IPS DF 6.9 (cell line): ENCODE data around the gene PSMB9.

Source experiments
- DNase-seq: peaks from one replicate; pipeline ENCODE4 v3.0.0-alpha.2; 2013; ENCODE audit warnings: low read depth, low spot score
- H3K27ac ChIP-seq: one replicate; pipeline ENCODE4 v1.5.1; 2013; ENCODE audit warnings: low read length, control low read depth
- H3K27me3 ChIP-seq: 2 replicates; pipeline ENCODE4 v1.6.1; 2013; ENCODE audit warnings: mild to moderate bottlenecking, low read length; ENCODE audit not compliant: control insufficient read depth, insufficient read depth
- H3K36me3 ChIP-seq: 2 replicates; pipeline ENCODE4 v1.6.1; 2013; ENCODE audit warnings: low read length; ENCODE audit not compliant: control insufficient read depth, insufficient read depth
- H3K4me1 ChIP-seq: 2 replicates; pipeline ENCODE4 v1.6.1; 2013; ENCODE audit warnings: low read length; ENCODE audit not compliant: control insufficient read depth, insufficient read depth
- H3K4me3 ChIP-seq: 2 replicates; pipeline ENCODE4 v1.5.1; 2013; ENCODE audit warnings: mild to moderate bottlenecking, low read length
- H3K9me3 ChIP-seq: 2 replicates; pipeline ENCODE4 v1.6.1; 2013; ENCODE audit warnings: low read length, inconsistent platforms; ENCODE audit not compliant: control insufficient read depth, insufficient read depth
- WGBS: extraction: QIAGEN DNeasy Blood & Tissue Kit; methylation state at CpG from one replicate; pipeline ENCODE4 v1.1.7; 2013; ENCODE audit warnings: mixed read lengths, missing lambda C conversion rate; ENCODE audit not compliant: insufficient read length, insufficient coverage; 5-methylcytosine and 5-hydroxymethylcytosine counted together

PSMB9 gene

DNA sequence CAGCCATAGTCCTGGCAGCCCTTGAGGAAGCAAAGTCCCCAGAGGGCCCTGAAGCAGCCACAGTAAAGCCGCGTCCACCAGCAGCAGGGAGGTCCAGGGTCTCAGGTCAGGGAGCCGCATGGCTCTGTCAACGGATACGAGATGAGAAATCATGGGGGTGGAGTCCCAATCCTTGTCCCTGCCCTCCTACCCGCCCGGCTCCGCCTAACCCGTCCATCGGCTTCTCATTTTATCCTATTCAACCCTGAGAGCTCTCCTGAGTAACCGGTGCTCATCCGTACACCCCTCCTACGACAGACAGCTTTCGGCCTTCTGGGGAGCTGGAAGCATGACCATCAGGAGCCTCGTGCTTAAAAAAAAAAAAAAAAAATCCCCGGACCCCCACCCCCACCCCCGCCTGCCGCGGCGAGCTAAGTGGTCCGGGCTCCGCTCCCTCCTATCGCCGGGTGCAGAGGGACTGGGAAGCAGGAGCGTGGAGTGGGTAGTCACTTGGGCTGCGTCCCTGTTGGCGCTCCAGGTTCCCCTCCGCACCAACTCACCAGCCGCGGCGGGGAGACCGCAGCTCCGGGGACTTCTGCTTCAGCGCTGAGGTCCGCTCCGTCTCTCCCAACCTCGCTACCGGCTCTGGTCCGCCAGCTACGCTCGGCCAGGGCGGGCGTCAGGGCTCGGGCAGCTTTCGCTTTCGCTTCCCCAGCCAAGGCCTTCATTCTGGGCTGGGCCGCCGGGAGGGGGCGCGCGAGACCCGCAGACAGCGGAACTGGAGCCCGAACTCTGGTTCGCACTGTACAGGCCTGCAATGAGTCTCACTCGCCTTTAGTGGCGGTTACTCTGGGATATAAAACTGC, 15.7 kb upstream of the PSMB9 start, which contains the start of gene TAP2:
TAP2 (minus strand) TSS at position 626 of the 845 bp plus-strand sequence; CDS start at position 120, 506 bp downstream.
- no peak within 1 kb of the TSS for H3K27ac ChIP-seq
- H3K36me3 ChIP-seq: no peaks in the 10 kb centered on the region
- no peaks in the 10 kb centered on the region for H3K4me1 ChIP-seq

DNA sequence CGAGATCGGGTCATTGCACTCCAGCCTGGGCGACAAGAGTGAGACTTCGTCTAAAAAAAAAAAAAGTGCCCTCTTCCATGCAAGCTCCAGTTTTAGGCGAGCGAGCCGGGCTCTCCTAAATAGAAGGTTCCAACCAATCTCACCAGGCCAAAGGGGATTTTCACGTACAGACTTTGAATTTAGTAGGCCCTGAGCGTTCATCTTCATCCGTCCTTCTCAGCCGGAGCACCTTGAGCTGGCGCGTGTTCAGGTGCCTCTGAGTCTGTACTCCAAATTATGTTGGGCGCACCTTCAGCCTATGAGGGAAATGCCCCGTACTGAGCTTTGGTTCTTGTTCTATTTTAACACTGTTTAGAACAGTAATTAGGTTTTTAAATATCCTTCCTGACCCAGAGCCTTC, 14.6 kb upstream of the PSMB9 start:
- Histone ChIP-seq H3K4me3 (no peak overlapping the region), H3K27ac (no peak overlapping the region), H3K4me1 (no peaks in the 10 kb centered on the region), H3K27me3 (no peaks in the 10 kb centered on the region), H3K9me3 (no peaks in the 10 kb centered on the region), H3K36me3 (no peaks in the 10 kb centered on the region)
- no CpG with 5 or more reads among the region's 15 CpGs for WGBS
- DNase-seq: no peak

More for the DNA sequence above, 15.7 kb upstream of the PSMB9 start, which contains the start of gene TAP2:
- no CpG with 5 or more reads among the region's 57 CpGs for WGBS
- Histone ChIP-seq H3K9me3 (no peaks in the 10 kb centered on the region), H3K27me3 (no peaks in the 10 kb centered on the region), H3K4me3 (peak within 1 kb of the TSS; percentile 68; the same call in 1 of the 2 replicates)
- DNase-seq: no peak

DNA sequence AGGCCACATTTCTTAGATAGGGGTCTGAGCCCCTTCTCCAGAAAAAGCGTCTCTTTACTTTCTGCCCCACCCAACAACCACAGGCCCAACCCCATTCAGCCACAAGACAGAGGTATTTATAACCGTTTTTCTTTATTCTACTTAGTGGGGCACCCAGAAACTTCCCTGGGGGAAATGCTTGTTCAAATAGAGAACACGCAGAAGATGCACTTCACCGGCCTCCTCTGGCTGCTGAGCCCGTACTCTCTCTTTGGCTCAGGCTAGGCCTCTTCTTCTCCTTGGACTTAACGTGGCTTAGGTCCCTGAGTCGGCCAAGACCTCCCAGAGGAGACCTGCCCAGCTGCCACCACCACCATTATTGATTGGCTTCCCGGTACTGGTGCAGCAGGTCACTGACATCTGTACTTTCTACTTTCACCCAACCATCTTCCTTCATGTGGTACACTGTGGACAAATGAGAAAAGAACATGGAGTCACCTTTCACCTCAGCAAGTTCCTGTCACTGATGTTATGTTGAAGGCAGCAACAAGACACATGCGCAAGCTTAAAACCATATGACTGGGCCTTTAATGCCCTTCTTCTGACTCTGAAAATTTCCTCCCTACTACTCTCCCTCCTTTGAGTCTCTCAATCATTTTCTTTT, 13.3 kb upstream of the PSMB9 start:
- no peaks in the 10 kb centered on the region for H3K36me3 ChIP-seq
- H3K27ac ChIP-seq: no peak overlapping the region
- H3K9me3 ChIP-seq: no peaks in the 10 kb centered on the region
- no peak overlapping the region for H3K4me3 ChIP-seq
- DNase-seq: no peak
- no CpG with 5 or more reads among the region's 9 CpGs for WGBS
- H3K27me3 ChIP-seq: no peaks in the 10 kb centered on the region
- no peaks in the 10 kb centered on the region for H3K4me1 ChIP-seq

DNA sequence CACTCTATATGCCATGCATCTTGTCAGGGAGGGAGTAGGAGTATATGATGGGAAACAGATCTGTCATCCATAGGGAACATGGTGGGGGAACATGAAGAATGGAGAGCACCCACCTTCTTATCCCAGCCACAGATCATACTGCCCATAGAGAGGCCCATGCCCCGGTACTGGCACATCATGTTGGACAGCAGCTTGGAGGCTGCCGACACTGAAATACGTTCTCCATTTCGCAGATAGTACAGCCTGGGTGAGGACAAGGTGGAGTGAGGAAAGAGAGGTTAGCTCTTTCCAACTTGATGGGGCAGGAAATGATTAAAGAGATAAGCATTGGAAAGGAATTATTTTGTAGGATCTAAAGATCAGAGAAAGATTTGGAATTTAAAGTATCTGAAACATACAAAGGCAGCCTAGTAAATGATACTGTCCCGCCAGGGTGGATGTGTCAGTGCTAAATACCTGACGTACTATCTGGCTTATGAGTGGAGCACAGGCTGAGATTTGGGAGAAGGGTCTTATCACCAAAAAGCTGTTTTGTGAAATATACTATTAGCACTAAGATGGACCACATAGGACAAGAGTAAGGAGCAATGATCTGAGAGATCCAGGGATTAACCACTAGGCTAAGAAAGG, 11.9 kb upstream of the PSMB9 start:
- H3K9me3 ChIP-seq: no peaks in the 10 kb centered on the region
- no peaks in the 10 kb centered on the region for H3K27me3 ChIP-seq
- no peak overlapping the region for H3K27ac ChIP-seq
- H3K36me3 ChIP-seq: no peaks in the 10 kb centered on the region
- no CpG with 5 or more reads among the region's 6 CpGs for WGBS
- H3K4me1 ChIP-seq: no peaks in the 10 kb centered on the region
- no peak overlapping the region for H3K4me3 ChIP-seq
- DNase-seq: no peak

DNA sequence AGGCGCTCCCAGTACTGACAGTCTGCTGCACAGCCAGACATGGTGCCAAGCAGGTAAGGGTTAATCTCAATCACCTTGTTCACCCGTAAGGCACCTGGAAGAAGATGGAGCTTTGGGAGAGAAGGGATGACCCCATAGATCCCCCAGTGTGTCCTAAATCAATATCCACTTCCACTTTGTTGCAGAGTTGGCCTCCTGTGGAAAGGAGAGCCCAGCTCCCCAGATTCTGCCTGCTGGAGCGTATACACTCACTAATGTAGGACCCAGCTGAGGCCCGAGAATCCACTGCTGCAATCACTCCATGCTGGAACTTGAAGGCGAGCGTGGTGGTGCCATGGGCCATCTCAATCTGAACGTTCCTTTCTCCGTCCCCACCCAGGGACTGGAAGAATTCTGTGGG, 11.3 kb upstream of the PSMB9 start:
- no peaks in the 10 kb centered on the region for H3K36me3 ChIP-seq
- no peak overlapping the region for H3K27ac ChIP-seq
- WGBS: no CpG with 5 or more reads among the region's 8 CpGs
- no peaks in the 10 kb centered on the region for H3K4me1 ChIP-seq
- DNase-seq: no peak
- H3K9me3 ChIP-seq: no peaks in the 10 kb centered on the region
- no peaks in the 10 kb centered on the region for H3K27me3 ChIP-seq
- no peak overlapping the region for H3K4me3 ChIP-seq

DNA sequence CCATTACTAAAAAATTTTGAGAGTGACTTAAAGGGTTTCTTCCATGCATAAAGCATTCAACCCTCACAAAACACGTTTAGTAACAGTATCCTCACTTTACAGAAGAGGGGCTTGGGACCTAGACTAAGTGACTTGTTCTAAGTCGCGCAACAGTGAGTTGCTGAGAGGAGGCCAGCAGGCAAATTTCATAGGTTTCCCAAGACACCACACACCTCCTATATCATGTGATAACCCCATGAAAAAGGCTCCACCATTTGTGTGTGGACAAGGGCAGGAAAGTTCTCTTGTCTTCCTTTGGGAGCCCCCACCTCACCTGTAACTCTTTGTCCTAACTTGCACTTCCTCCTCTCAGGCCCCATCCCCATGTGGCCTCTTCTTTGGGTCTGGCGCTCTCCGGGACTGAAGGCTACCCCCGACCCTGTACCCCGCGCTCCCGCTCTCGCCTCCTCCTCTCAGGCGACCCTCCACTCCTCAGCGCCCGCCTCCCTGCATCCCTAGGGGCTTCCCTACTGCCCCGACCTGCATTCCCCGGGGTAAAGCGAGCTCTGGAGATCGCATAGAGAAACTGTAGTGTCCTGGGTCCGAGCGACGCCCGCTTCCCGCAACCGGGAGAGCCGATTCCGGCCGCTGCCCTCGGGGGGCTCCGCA, 10.5 kb upstream of the PSMB9 start:
- H3K36me3 ChIP-seq: no peaks in the 10 kb centered on the region
- WGBS: no CpG with 5 or more reads among the region's 28 CpGs
- H3K27ac ChIP-seq: no peak overlapping the region
- no peaks in the 10 kb centered on the region for H3K4me1 ChIP-seq
- DNase-seq: no peak
- H3K4me3 ChIP-seq: peak overlapping the region; percentile 67; the same call in 1 of the 2 replicates
- H3K27me3 ChIP-seq: no peaks in the 10 kb centered on the region
- no peaks in the 10 kb centered on the region for H3K9me3 ChIP-seq

DNA sequence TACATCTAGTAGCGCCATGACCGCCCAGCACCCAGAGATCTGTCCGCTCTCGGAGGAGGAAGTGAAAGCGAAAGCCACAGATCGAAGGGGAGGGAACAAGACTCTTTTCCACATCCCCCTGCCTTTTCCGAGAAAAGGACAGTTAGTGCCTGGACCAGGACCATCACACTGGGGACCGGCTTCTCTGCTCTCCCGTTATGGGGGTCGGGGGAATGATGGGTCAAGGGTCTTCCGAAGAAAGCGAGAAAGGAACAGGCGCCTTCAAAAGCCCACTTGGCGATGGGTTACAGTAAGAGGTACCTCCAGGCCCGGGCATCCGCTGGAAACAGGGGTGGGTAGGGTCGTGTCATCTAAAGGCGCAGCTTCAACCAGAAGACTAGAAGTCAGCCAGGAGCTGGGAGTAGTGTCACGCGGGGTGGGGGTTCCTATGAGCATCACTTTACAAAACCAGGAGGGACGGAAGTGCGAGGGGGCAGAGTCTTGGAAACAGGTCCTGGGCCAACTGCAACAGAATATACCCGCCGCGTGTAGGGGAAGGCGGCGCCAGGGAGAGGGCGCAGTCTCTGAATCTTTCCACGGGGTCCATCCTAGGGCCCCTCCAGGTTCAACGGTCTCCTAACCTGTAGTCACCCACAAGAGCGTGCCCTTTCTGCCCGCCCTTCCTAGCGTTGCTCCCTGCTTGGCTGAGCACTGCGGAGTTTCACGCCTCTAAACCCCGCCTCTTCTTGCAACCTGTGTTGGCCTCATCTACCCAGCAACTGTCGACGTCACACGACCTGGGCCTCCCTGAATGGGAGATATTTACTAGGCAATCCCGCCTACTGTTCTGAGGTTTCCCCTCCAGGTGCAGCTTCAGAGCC, 9.8 kb upstream of the PSMB9 start, which contains the start of gene PSMB8:
PSMB8 (minus strand) TSS at position 69 of the 860 bp plus-strand sequence; CDS start at position 18, 51 bp downstream.
- H3K4me1 ChIP-seq: no peaks in the 10 kb centered on the region
- no peaks in the 10 kb centered on the region for H3K9me3 ChIP-seq
- DNase-seq: peak; percentile 92
- no peaks in the 10 kb centered on the region for H3K27me3 ChIP-seq
- WGBS: no CpG with 5 or more reads among the region's 40 CpGs
- peak within 1 kb of the TSS; percentile 67; the same call in 1 of the 2 replicates for H3K4me3 ChIP-seq
- no peaks in the 10 kb centered on the region for H3K36me3 ChIP-seq
- H3K27ac ChIP-seq: no peak within 1 kb of the TSS

DNA sequence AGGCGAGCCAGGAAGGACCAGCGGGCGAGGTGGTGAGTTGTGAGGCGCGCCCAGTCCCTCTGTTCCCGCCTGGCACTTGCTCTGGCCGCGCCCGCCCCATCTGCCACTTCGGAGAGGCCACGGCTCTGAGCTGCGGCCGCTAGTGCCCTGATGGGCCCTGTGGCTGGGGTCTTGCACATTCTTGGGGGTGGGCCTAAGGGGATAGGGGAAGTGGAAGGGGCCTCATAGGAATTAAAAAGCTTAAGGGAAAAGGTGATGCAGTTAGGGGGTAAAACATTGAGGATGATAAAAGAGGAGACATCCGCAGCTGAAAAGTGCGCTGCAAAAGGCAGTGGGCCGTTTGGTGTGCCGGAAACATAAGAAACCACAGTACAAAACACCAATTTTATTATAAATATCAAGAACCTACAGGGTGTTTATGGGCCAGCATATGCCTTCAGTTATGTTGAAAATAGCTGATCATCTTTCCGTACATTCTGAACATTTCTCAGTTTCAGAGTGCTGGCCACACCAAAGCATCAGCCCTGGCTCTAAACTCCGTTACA, 9.1 kb upstream of the PSMB9 start:
- Histone ChIP-seq H3K27ac (no peak overlapping the region), H3K4me1 (no peaks in the 10 kb centered on the region), H3K4me3 (peak overlapping the region; percentile 9; the same call in 1 of the 2 replicates), H3K36me3 (no peaks in the 10 kb centered on the region), H3K27me3 (no peaks in the 10 kb centered on the region), H3K9me3 (no peaks in the 10 kb centered on the region)
- no peak for DNase-seq
- WGBS: no CpG with 5 or more reads among the region's 19 CpGs

DNA sequence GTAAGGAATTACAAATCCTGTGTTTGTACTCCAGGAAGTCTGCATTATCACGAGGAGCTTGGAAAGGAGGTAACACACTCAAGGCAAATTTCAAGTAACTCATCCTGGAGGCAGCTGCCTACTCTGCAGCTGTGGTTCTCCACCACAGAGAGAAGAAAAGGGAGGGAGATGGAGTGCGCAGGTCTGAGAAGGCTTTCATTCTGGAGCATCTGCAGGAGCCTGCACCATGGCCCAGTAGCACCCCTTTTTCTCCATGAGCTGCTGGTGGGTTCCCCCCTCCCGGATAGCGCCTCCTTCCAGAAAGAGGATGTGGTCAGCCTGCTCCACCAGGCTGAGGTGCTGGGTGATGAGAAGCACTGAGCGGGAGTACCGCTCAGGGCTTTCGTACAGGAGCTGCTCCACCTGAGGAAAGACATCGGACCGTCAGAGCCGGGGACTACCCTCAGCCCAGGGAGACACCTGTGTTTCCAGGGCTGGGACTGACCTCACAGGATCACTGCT, 8.6 kb upstream of the PSMB9 start:
- Histone ChIP-seq H3K36me3 (no peaks in the 10 kb centered on the region), H3K27me3 (no peaks in the 10 kb centered on the region), H3K9me3 (no peaks in the 10 kb centered on the region), H3K4me3 (no peak overlapping the region), H3K27ac (no peak overlapping the region), H3K4me1 (no peaks in the 10 kb centered on the region)
- DNase-seq: no peak
- WGBS: no CpG with 5 or more reads among the region's 10 CpGs
